ENCODE results near the gene MRPS24.
"Not testable (repeated sequence)": the region's sequence is repeated elsewhere in the genome, so short reads cannot be mapped to it uniquely, and the experiment has no call there.

MRPS24 gene

GRCh38 chr7:43869006-43869866 lies at the start of gene MRPS24:
Gene MRPS24 (minus strand): TSS chr7:43869517. CDS start chr7:43869495, 22 bp downstream.
- in situ Hi-C loops (cut with HindIII; ENCODE audit: low pct_ligation_motif_present, low pct_unique_long_range_greater_than_20kb, low sequenced_read_pairs): no loop called here
- peak; percentile 98 for DNase-seq

- no peak for DNase-seq
- in situ Hi-C loops (cut with HindIII; ENCODE audit: low pct_ligation_motif_present, low pct_unique_long_range_greater_than_20kb, low sequenced_read_pairs): no loop called here
These were observed 46.6 kb upstream of the MRPS24 start for GRCh38 chr7:43915907-43916306.

GRCh38 chr7:43914795-43915194 lies 45.5 kb upstream of the MRPS24 start:
- no peak for DNase-seq
- in situ Hi-C loops (cut with HindIII; ENCODE audit: low pct_ligation_motif_present, low pct_unique_long_range_greater_than_20kb, low sequenced_read_pairs): no loop called here

- in situ Hi-C loops (cut with HindIII; ENCODE audit: low pct_ligation_motif_present, low pct_unique_long_range_greater_than_20kb, low sequenced_read_pairs): no loop called here
- peak; percentile 65 for DNase-seq
These were observed 37.2 kb upstream of the MRPS24 start, which contains the start of gene URGCP for GRCh38 chr7:43906331-43907010. Gene URGCP (minus strand): TSS chr7:43906596. CDS start chr7:43906575, 21 bp downstream.

GRCh38 chr7:43905956-43906330 lies 36.6 kb upstream of the MRPS24 start:
- in situ Hi-C loops (cut with HindIII; ENCODE audit: low pct_ligation_motif_present, low pct_unique_long_range_greater_than_20kb, low sequenced_read_pairs): no loop called here
- peak; percentile 56 for DNase-seq

- DNase-seq: peak; percentile 54
- in situ Hi-C loops (cut with HindIII; ENCODE audit: low pct_ligation_motif_present, low pct_unique_long_range_greater_than_20kb, low sequenced_read_pairs): no loop called here
These were observed 36.1 kb upstream of the MRPS24 start for GRCh38 chr7:43905209-43905946.

GRCh38 chr7:43904533-43905208 lies 35.4 kb upstream of the MRPS24 start:
- no peak for DNase-seq
- in situ Hi-C loops (cut with HindIII; ENCODE audit: low pct_ligation_motif_present, low pct_unique_long_range_greater_than_20kb, low sequenced_read_pairs): no loop called here

- DNase-seq: no peak
- in situ Hi-C loops (cut with HindIII; ENCODE audit: low pct_ligation_motif_present, low pct_unique_long_range_greater_than_20kb, low sequenced_read_pairs): no loop called here
These were observed 33.3 kb upstream of the MRPS24 start for GRCh38 chr7:43902542-43903054.

- DNase-seq: not testable (repeated sequence)
These were observed 29.3 kb upstream of the MRPS24 start for GRCh38 chr7:43898571-43898970.

GRCh38 chr7:43895847-43896415 lies 26.6 kb upstream of the MRPS24 start:
- DNase-seq: no peak
- in situ Hi-C loops (cut with HindIII; ENCODE audit: low pct_ligation_motif_present, low pct_unique_long_range_greater_than_20kb, low sequenced_read_pairs): no loop called here

More at GRCh38 chr7:43898571-43898970, 29.3 kb upstream of the MRPS24 start:
- in situ Hi-C loops (cut with HindIII; ENCODE audit: low pct_ligation_motif_present, low pct_unique_long_range_greater_than_20kb, low sequenced_read_pairs): not testable (repeated sequence)

- no peak for DNase-seq
These were observed 22.0 kb upstream of the MRPS24 start for GRCh38 chr7:43891069-43891955.

GRCh38 chr7:43890468-43890867 lies 21.2 kb upstream of the MRPS24 start:
- no peak for DNase-seq
- in situ Hi-C loops (cut with HindIII; ENCODE audit: low pct_ligation_motif_present, low pct_unique_long_range_greater_than_20kb, low sequenced_read_pairs): no loop called here

More at GRCh38 chr7:43891069-43891955, 22.0 kb upstream of the MRPS24 start:
- in situ Hi-C loops (cut with HindIII; ENCODE audit: low pct_ligation_motif_present, low pct_unique_long_range_greater_than_20kb, low sequenced_read_pairs): no loop called here

GRCh38 chr7:43888993-43889945 lies 20.0 kb upstream of the MRPS24 start:
- in situ Hi-C loops (cut with HindIII; ENCODE audit: low pct_ligation_motif_present, low pct_unique_long_range_greater_than_20kb, low sequenced_read_pairs): no loop called here
- no peak for DNase-seq

GRCh38 chr7:43884617-43885016 lies 15.3 kb upstream of the MRPS24 start:
- in situ Hi-C loops (cut with HindIII; ENCODE audit: low pct_ligation_motif_present, low pct_unique_long_range_greater_than_20kb, low sequenced_read_pairs): no loop called here

GRCh38 chr7:43884209-43884608 lies 14.9 kb upstream of the MRPS24 start:
- in situ Hi-C loops (cut with HindIII; ENCODE audit: low pct_ligation_motif_present, low pct_unique_long_range_greater_than_20kb, low sequenced_read_pairs): no loop called here
- DNase-seq: no peak

More at GRCh38 chr7:43884617-43885016, 15.3 kb upstream of the MRPS24 start:
- no peak for DNase-seq

GRCh38 chr7:43880596-43880995 lies 11.3 kb upstream of the MRPS24 start:
- in situ Hi-C loops (cut with HindIII; ENCODE audit: low pct_ligation_motif_present, low pct_unique_long_range_greater_than_20kb, low sequenced_read_pairs): no loop called here
- no peak for DNase-seq
